Gastroesophageal sphincter (tissue), 4 donors: ENCODE data around the gene PPA1. TPM values are rescaled to one million over a fixed set of nuclear protein-coding genes. Genes with fewer than 3 reads are reported as not detected.

ENCODE experiments used
- ATAC-seq: fragments of 150-250 bp; one replicate; pipeline ENCODE4 v1.9.1; 2016; ENCODE audit warnings: mild to moderate bottlenecking, moderate library complexity
- H3K27ac ChIP-seq, 4 donors: fragments of 200-600 bp; sonication (generic) in 3 of 4; 1 replicate in 3 of 4; 2 replicates in 1 of 4; pipeline ENCODE4 v1.5.1; 2016 to 2019
- H3K27me3 ChIP-seq: fragments of 200-600 bp; sonication (generic); one replicate; pipeline ENCODE4 v1.5.1; 2019
- H3K36me3 ChIP-seq, 2 donors: fragments of 200-600 bp; sonication (generic); one replicate each; pipeline ENCODE4 v1.5.1; 2019; ENCODE audit warnings: control low read depth in 1 of 2
- H3K4me1 ChIP-seq, 3 donors: fragments of 200-600 bp; sonication (generic); 1 replicate in 2 of 3; 2 replicates in 1 of 3; pipeline ENCODE4 v1.5.1; 2016 to 2019; ENCODE audit warnings: control low read depth in 2 of 3
- H3K4me3 ChIP-seq, 2 donors: fragments of 200-600 bp; sonication (generic); one replicate each; pipeline ENCODE4 v1.5.1; 2019; ENCODE audit warnings: mild to moderate bottlenecking in 1 of 2, moderate library complexity in 1 of 2
- H3K9me3 ChIP-seq, 3 donors: fragments of 200-600 bp; sonication (generic); one replicate each; pipeline ENCODE4 v1.5.1; 2017 to 2019; ENCODE audit warnings: control low read depth in 2 of 3
- CTCF ChIP-seq, 4 experiments: fragments of 200-600 bp in 2 of 4; fragments of 450-650 bp in 2 of 4; sonication (generic) in 1 of 4; IDR thresholded peaks; one replicate each; pipeline ENCODE4 v1.5.1; 2017 to 2019; ENCODE audit warnings: antibody characterized with exemption in 4 of 4, mild to moderate bottlenecking in 2 of 4, moderate library complexity in 2 of 4
- EP300 ChIP-seq: sonication (generic); formaldehyde crosslinking; IDR thresholded peaks from one replicate; pipeline ENCODE4 v1.6.1; 2017; ENCODE audit warnings: antibody characterized with exemption, mild to moderate bottlenecking
- POLR2A ChIP-seq, 2 donors: fragments of 450-650 bp; IDR thresholded peaks; one replicate each; pipeline ENCODE4 v1.6.1; 2017; ENCODE audit warnings: antibody characterized with exemption in 2 of 2, mild to moderate bottlenecking in 2 of 2, moderate library complexity in 1 of 2
- POLR2AphosphoS5 ChIP-seq: sonication (generic); formaldehyde crosslinking; IDR thresholded peaks from one replicate; pipeline ENCODE4 v1.6.1; 2017; ENCODE audit warnings: antibody characterized with exemption
- WGBS, 2 donors: methylation state at CpG; one replicate each; pipeline ENCODE4 v1.1.5; 2018; ENCODE audit warnings: low coverage in 1 of 2; 5-methylcytosine and 5-hydroxymethylcytosine counted together
- total RNA-seq, 4 donors: library from RNA; depleted of rRNA; stranded (reverse); fragments of >200 nt; gene quantifications; one replicate each; pipeline ENCODE4 v1.1.0, GENCODE V29; 2016

The PPA1 gene
- total RNA-seq, 4 donors from 2014 or later, result 45.0 to 91.4 (median 78.6) TPM

GRCh38 chr10:70272925-70273316, 39.7 kb upstream of the PPA1 start:
- peak; percentile 28 for ATAC-seq
- H3K27ac ChIP-seq, result no peak overlapping the region

GRCh38 chr10:70271996-70272924, 39.0 kb upstream of the PPA1 start:
- no peak overlapping the region for H3K27ac ChIP-seq
- peaks cover 0 to 7% (median 2%) of the 10 kb centered on the region in 3 donors for H3K4me1 ChIP-seq
- no peaks in the 10 kb centered on the region for H3K27me3 ChIP-seq
- peak; percentile 61 for ATAC-seq
- H3K4me3 ChIP-seq, result no peak overlapping the region
- no peak for TF ChIP-seq POLR2A (IDR thresholded peaks at IDR 0.05)
- no peak for TF ChIP-seq POLR2AphosphoS5
- no peak for TF ChIP-seq CTCF (IDR thresholded peaks at IDR 0.05)
- no peak for TF ChIP-seq EP300
- no peaks in the 10 kb centered on the region for H3K36me3 ChIP-seq
- WGBS, 2 donors, result 65 to 68% methylated on average over 7 to 13 of the region's 17 CpGs
- peaks cover 0 to 12% (median 0%) of the 10 kb centered on the region in 3 donors for H3K9me3 ChIP-seq

More at GRCh38 chr10:70272925-70273316, 39.7 kb upstream of the PPA1 start:
- no peaks in the 10 kb centered on the region for H3K36me3 ChIP-seq
- no peak overlapping the region for H3K4me3 ChIP-seq
- 25 to 42% methylated on average over 4 of the region's 4 CpGs for WGBS, 2 donors
- H3K27me3 ChIP-seq, result no peaks in the 10 kb centered on the region
- TF ChIP-seq POLR2A (IDR thresholded peaks at IDR 0.05), result no peak
- no peak for TF ChIP-seq POLR2AphosphoS5
- TF ChIP-seq EP300, result no peak
- TF ChIP-seq CTCF (IDR thresholded peaks at IDR 0.05), result peak; percentile 30 to 52 (median 40)
- H3K4me1 ChIP-seq, result peaks cover 0 to 7% (median 2%) of the 10 kb centered on the region in 3 donors
- peaks cover 0 to 12% (median 0%) of the 10 kb centered on the region in 3 donors for H3K9me3 ChIP-seq

DNA sequence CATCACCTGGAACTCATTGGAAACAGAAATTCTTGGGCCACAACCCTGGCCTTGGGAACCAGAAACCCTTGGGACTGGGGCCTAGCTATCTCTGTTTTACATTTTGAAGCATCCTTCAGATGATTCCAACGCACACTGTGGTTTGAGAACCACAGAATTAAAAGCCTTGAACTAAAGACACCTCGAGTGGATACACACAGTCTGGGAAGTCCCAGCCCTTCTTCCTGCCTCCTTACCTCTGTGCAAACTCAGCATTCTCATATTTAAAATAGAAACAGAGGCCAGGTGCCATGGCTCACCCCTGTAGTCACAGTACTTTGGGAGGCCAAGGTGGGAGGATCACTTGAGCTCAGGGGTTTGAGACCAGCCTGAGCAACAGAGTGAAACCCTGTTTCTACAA, 37.7 kb upstream of the PPA1 start:
- H3K9me3 ChIP-seq, result peaks cover 0 to 9% (median 0%) of the 10 kb centered on the region in 3 donors
- peaks cover 0 to 7% (median 2%) of the 10 kb centered on the region in 3 donors for H3K4me1 ChIP-seq
- no peak for ATAC-seq
- no peaks in the 10 kb centered on the region for H3K27me3 ChIP-seq
- no peak overlapping the region for H3K4me3 ChIP-seq
- no peak overlapping the region for H3K27ac ChIP-seq
- no peaks in the 10 kb centered on the region for H3K36me3 ChIP-seq
- WGBS, 2 donors, result 100% methylated on average over 2 of the region's 2 CpGs; no CpG with 5 or more reads in 1 of the 2 donors
- no peak for TF ChIP-seq EP300
- no peak for TF ChIP-seq POLR2A (IDR thresholded peaks at IDR 0.05)
- no peak for TF ChIP-seq CTCF (IDR thresholded peaks at IDR 0.05)
- TF ChIP-seq POLR2AphosphoS5, result no peak

GRCh38 chr10:70269741-70270140, 36.5 kb upstream of the PPA1 start:
- ATAC-seq, result no peak
- Histone ChIP-seq H3K27me3 (no peaks in the 10 kb centered on the region), H3K36me3 (no peaks in the 10 kb centered on the region), H3K9me3 (no peaks in the 10 kb centered on the region), H3K27ac (no peak overlapping the region), H3K4me3 (no peak overlapping the region), H3K4me1 (peaks cover 0 to 7% (median 2%) of the 10 kb centered on the region in 3 donors)
- no peak for TF ChIP-seq CTCF (IDR thresholded peaks at IDR 0.05)
- TF ChIP-seq EP300, result no peak
- TF ChIP-seq POLR2AphosphoS5, result no peak
- no peak for TF ChIP-seq POLR2A (IDR thresholded peaks at IDR 0.05)
- WGBS, 2 donors, result 92 to 100% methylated on average over 1 to 3 of the region's 3 CpGs

DNA sequence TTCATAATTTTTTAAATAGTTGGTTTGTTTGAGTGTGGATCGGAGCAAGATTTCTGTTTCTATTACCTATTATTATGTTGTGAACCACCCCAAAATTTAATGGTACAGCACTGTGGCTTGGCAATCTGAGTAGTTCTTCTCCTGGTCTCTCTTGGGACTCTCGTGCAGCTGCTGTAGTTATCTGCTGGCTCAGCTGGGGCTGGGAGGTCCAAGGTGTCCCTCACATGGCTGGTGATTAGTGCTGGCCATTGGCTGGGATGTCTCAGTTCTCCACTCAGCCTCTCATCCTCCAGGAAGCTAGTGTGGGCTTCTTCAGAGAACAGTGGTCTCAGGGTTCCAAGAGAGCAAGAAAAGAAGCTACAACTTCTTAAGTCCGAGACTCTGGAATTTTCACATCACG, 35.1 kb upstream of the PPA1 start:
- no peaks in the 10 kb centered on the region for H3K9me3 ChIP-seq
- WGBS, 2 donors, result 89 to 100% methylated on average over 3 to 4 of the region's 4 CpGs
- peaks cover 6% of the 10 kb centered on the region for H3K27me3 ChIP-seq
- no peaks in the 10 kb centered on the region for H3K36me3 ChIP-seq
- H3K4me3 ChIP-seq, result no peak overlapping the region
- no peak overlapping the region for H3K27ac ChIP-seq
- no peak for ATAC-seq
- TF ChIP-seq POLR2AphosphoS5 (no peak), CTCF (IDR thresholded peaks at IDR 0.05) (no peak), EP300 (no peak), POLR2A (IDR thresholded peaks at IDR 0.05) (no peak)
- peaks cover 0 to 7% (median 2%) of the 10 kb centered on the region in 3 donors for H3K4me1 ChIP-seq
